ENCODE data around the gene AKR1A1.
A peak's percentile ranks its signal among the peaks of the same experiment; 100 is the strongest.

AKR1A1 gene

DNA sequence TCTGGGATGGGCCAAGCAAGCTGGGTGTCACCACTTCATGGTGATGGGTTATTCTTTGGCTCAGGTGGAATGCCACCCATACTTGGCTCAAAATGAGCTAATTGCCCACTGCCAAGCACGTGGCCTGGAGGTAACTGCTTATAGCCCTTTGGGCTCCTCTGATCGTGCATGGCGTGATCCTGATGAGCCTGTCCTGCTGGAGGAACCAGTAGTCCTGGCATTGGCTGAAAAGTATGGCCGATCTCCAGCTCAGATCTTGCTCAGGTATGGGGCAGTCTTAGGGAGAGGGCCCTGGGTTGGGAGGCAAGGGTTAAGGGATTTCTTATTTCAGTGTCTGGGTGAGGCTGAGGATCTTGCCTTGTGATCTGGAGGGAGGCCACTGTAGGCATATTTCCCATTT lies 17.8 kb downstream of the AKR1A1 start:
- Histone ChIP-seq H3K9ac (no peak overlapping the region; a peak in 1 of 22 replicates), H3K4me3 (no peak overlapping the region), H4K20me1 (peaks cover 21 to 89% (median 49%) of the 10 kb centered on the region in 11 experiments; a peak in 20 of 22 replicates), H3K36me3 (peaks cover 74 to 92% (median 83%) of the 10 kb centered on the region in 11 experiments), H3K4me2 (no peak overlapping the region), H3K27me3 (no peaks in the 10 kb centered on the region), H3K27ac (peak overlapping the region in 2 of 11 experiments; percentile 3 to 10; a peak in 2 of 22 replicates), H3K4me1 (peaks cover 0 to 32% (median 8%) of the 10 kb centered on the region in 10 experiments; a peak in 13 of 20 replicates), H3K9me3 (replicated peaks in 1 of 11) (no peaks in the 10 kb centered on the region)
- TF ChIP-seq Cebpa-rat (IDR thresholded peaks at IDR 0.05) = no peak

DNA sequence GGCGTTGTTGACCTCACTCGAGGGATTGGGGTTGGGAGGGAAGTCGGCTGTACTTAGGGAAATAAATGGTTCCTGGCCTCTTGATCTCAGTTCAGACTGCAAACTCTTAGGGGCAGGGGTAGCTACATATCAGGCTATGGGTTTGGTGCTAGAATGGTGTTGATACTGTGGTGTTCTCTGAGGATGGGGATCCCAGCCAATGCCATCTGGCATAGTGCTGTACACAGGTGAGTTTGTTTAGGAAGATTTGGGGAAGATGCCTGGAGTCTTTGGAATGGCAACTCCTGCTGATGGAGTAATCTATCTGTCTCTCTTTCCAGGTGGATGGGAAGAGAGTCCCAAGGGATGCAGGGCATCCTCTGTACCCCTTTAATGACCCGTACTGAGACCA lies 18.9 kb downstream of the AKR1A1 start:
- Histone ChIP-seq H3K4me3 (no peak overlapping the region), H3K27ac (peak overlapping the region in 2 of 11 experiments; percentile 11 to 27; a peak in 1 of 22 replicates), H4K20me1 (peaks cover 16 to 77% (median 39%) of the 10 kb centered on the region in 11 experiments; a peak in 20 of 22 replicates), H3K27me3 (no peaks in the 10 kb centered on the region), H3K4me2 (no peak overlapping the region), H3K36me3 (peaks cover 62 to 92% (median 72%) of the 10 kb centered on the region in 11 experiments), H3K9ac (peak overlapping the region in 2 of 11 experiments; percentile 3 to 13; a peak in 2 of 22 replicates), H3K9me3 (replicated peaks in 1 of 11) (no peaks in the 10 kb centered on the region), H3K4me1 (peaks cover 0 to 38% (median 18%) of the 10 kb centered on the region in 10 experiments; a peak in 17 of 20 replicates)
- no peak for TF ChIP-seq Cebpa-rat (IDR thresholded peaks at IDR 0.05)

DNA sequence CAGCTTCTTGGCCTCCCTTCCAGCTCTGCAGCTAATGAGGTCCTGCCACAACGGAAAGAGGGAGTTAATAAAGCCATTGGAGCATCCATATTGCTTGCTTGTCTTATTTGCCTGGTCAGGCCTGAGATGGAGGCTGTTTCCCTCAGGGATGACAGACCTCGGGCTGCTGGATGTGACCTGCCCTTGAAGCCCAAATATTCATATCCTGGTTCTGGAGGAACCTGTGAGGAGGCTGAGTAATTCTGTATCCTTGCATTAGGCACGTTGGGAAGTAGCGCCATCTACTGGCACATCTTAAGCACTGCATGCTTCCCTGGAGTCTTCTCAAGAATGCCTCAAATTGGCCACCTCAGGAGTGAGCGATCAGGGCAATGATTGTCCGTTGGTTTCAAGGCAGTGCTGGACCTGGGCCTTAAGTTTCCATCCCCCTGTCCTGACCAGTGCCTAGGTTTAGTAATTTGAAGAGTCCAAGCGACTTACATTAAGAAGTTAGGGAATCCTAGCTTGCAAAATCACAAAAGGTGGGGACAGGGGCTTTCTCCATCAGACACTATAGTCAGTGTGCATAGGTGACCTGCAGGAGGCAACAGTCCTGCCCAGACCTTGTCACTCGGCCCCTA lies 19.4 kb downstream of the AKR1A1 start:
- Histone ChIP-seq H3K4me3 (no peak overlapping the region), H3K4me2 (no peak overlapping the region), H3K27me3 (no peaks in the 10 kb centered on the region), H3K9me3 (replicated peaks in 1 of 11) (no peaks in the 10 kb centered on the region), H4K20me1 (peaks cover 16 to 75% (median 39%) of the 10 kb centered on the region in 11 experiments; a peak in 20 of 22 replicates), H3K9ac (peak overlapping the region in 3 of 11 experiments; percentile 3 to 14 (median 13); a peak in 2 of 22 replicates), H3K27ac (peak overlapping the region in 1 of 11 experiments; percentile 27; a peak in 1 of 22 replicates), H3K36me3 (peaks cover 62 to 91% (median 70%) of the 10 kb centered on the region in 11 experiments), H3K4me1 (peaks cover 3 to 41% (median 23%) of the 10 kb centered on the region in 10 experiments)
- no peak for TF ChIP-seq Cebpa-rat (IDR thresholded peaks at IDR 0.05)

DNA sequence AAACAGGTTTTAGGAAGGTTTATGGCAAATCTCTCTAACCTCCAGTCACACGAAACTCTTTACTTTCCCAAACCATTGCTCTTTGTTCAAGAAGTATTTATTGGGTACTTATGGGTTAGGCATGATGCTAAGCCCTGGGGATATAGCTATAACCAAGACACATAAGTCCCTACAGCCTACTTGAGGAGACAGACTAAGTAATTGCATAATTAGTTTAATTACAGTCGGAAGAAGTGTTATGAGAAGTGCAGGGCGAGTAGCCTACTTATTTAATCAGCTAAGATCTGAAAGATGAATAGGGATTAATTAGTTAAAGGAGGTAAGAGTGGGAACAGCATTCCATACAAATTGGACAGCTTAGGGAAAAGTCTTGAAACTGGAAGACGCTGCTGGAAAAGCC lies 20.0 kb downstream of the AKR1A1 start:
- Histone ChIP-seq H3K36me3 (peaks cover 56 to 86% (median 64%) of the 10 kb centered on the region in 11 experiments), H3K9ac (0 out of 22 replicates have a peak overlapping the region, but pooled peaks of 2 of the 11 experiments have one; percentile 14 to 15), H3K27me3 (no peaks in the 10 kb centered on the region), H3K4me2 (no peak overlapping the region), H4K20me1 (peaks cover 16 to 69% (median 34%) of the 10 kb centered on the region in 11 experiments; a peak in 20 of 22 replicates), H3K4me3 (no peak overlapping the region), H3K4me1 (peaks cover 9 to 46% (median 27%) of the 10 kb centered on the region in 10 experiments), H3K9me3 (replicated peaks in 1 of 11) (no peaks in the 10 kb centered on the region), H3K27ac (peak overlapping the region in 2 of 11 experiments; percentile 9 to 10; a peak in 1 of 22 replicates)
- TF ChIP-seq Cebpa-rat (IDR thresholded peaks at IDR 0.05) = no peak

DNA sequence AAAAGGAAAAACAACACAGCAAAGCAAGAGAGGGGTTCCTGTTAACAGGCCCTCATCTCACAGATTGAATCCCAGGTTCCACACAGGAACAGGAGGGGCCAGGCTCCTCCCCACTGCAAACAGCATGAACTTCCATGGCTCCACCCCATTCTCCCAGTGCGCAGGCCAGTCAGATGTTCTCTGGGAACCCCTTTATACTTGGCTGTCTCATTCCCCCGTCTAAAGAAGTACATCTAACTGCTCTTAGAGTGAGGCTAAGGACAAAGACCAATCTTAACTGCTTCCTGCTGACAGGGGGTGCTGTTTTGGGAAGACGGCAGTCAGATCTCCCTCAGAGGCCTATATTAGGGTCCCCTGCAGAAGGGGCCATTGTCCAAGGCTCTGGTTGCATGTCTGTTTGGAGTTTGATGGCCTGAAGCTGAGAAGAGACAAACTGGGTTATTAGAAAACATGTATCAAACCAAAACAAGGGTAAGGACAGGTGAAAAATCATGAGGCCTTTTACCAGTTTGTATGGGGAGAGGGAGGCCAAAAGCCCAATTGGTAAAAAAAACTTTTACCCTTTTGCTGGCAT lies 22.7 kb downstream of the AKR1A1 start:
- peak overlapping the region in 3 of 11 experiments; percentile 35 to 72 (median 38); a peak in 3 of 22 replicates for H3K27ac ChIP-seq
- peaks cover 25 to 52% (median 37%) of the 10 kb centered on the region in 10 experiments for H3K4me1 ChIP-seq
- H3K36me3 ChIP-seq = peaks cover 29 to 59% (median 38%) of the 10 kb centered on the region in 11 experiments
- H3K4me3 ChIP-seq = no peak overlapping the region
- H3K4me2 ChIP-seq = peak overlapping the region in 1 of 11 experiments; percentile 5; a peak in 1 of 22 replicates
- TF ChIP-seq Cebpa-rat (IDR thresholded peaks at IDR 0.05) = no peak
- H3K9ac ChIP-seq = no peak overlapping the region; a peak in 1 of 22 replicates
- peaks cover 10 to 42% (median 17%) of the 10 kb centered on the region in 11 experiments; a peak in 20 of 22 replicates for H4K20me1 ChIP-seq
- no peaks in the 10 kb centered on the region for H3K9me3 ChIP-seq (replicated peaks in 1 of 11)
- H3K27me3 ChIP-seq = no peaks in the 10 kb centered on the region

DNA sequence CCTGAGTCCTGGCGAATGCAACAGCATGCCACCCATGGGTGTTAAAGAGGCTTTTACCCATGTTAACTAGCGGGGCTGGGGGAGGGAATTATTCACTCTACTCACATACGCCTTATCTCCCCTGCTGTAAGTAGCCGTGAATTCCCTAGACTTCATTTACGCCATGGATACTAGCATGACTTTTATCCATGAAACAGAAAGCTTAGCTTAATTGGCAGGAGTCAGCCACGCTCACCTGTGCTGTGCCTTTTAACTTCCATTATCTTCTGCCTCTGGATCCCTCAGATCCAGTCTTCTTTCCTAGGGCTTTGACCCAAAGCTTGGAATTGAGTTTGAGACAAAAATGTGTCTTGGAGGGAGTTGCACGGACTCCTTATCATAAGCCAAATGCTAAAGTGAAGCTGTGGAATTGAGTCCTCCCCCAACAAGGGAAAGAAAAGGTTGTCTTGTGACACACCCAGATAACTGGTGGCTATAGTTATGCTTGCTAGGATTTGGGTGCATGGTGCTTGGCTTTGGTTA lies 23.5 kb downstream of the AKR1A1 start:
- Histone ChIP-seq H3K9ac (no peak overlapping the region), H4K20me1 (peaks cover 6 to 34% (median 8%) of the 10 kb centered on the region in 11 experiments; a peak in 17 of 22 replicates), H3K4me2 (peak overlapping the region in 3 of 11 experiments; percentile 57 to 76 (median 73); a peak in 3 of 22 replicates), H3K27me3 (no peaks in the 10 kb centered on the region), H3K36me3 (peaks cover 21 to 50% (median 29%) of the 10 kb centered on the region in 11 experiments), H3K4me1 (peaks cover 25 to 52% (median 42%) of the 10 kb centered on the region in 10 experiments), H3K4me3 (no peak overlapping the region), H3K27ac (peak overlapping the region in 5 of 11 experiments; percentile 69 to 76 (median 72); a peak in 5 of 22 replicates), H3K9me3 (replicated peaks in 1 of 11) (no peaks in the 10 kb centered on the region)
- no peak for TF ChIP-seq Cebpa-rat (IDR thresholded peaks at IDR 0.05)

DNA sequence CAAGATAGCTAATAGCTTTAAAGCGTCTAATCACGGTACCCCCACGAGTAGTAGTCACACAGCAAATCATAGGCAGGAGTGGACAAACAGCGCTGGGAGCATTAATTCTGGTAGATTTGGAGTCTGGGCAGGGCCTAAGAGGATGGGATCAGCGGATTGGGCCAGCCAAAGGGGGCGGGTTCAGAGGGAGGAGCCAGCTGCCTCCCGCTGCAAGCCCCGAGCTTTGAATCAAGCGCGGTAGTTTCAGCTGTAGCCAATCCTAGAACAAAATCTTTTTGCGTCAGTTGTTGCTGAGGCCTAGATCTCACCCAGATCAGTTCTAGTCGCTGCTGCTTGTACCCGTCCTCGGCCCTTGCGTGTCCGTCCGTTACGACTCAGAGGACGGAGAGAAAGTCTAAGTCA lies 32.6 kb downstream of the AKR1A1 start:
- Histone ChIP-seq H4K20me1 (peaks cover 27 to 43% (median 36%) of the 10 kb centered on the region in 11 experiments), H3K4me1 (peaks cover 42 to 64% (median 53%) of the 10 kb centered on the region in 10 experiments), H3K27me3 (no peaks in the 10 kb centered on the region), H3K9me3 (replicated peaks in 1 of 11) (no peaks in the 10 kb centered on the region; a peak in 1 of 22 replicates), H3K4me2 (peak overlapping the region; percentile 73 to 100 (median 85)), H3K4me3 (peak overlapping the region; percentile 84 to 99 (median 96)), H3K36me3 (peaks cover 0 to 24% (median 13%) of the 10 kb centered on the region in 11 experiments; a peak in 13 of 22 replicates), H3K9ac (peak overlapping the region; percentile 80 to 99 (median 96); a peak in 21 of 22 replicates), H3K27ac (peak overlapping the region; percentile 49 to 99 (median 95); a peak in 21 of 22 replicates)
- TF ChIP-seq Cebpa-rat (IDR thresholded peaks at IDR 0.05) = no peak

DNA sequence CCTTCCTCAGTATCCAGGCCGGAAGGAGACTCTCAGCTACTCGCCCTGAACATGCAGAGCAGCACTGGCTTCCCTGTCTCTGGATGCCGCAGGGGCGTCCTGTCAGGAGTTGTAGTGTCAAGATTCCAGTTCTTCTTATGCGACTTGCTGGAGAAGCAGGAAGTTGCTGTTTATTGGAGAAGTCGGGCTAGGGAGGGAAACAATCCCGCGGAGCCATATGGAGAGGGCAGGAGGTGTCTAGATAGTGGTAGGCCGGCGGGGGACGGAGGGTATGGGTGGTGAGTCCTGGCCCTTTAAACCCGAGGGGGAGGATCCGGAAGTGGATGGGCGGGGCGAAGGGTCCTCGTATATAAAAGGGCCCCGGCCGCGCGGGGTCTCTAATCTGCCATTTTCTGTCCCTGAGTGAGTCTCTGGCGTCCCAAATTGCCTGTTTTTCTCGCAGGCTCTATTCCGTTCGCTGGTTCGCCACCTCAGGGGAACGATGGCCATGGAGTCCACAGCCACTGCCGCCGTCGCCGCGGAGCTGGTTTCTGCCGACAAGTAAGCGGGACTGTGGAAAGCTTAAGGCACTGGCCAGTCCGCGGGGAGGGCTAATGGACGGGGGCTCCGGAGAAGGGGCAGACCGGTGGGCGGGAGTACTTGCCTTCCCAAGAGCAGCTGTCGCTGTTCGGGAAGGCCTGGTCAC lies 33.2 kb downstream of the AKR1A1 start, which contains the start of gene NASP:
Gene NASP, plus strand, starts transcription at position 376 of the 685 bp plus-strand sequence. Its CDS starts 106 bp downstream, at position 482.
- peak within 1 kb of the TSS; percentile 49 to 99 (median 95); a peak in 21 of 22 replicates for H3K27ac ChIP-seq
- H3K4me2 ChIP-seq = peak within 1 kb of the TSS; percentile 84 to 100 (median 99)
- H3K9ac ChIP-seq = peak within 1 kb of the TSS; percentile 80 to 99 (median 96)
- H3K27me3 ChIP-seq = no peaks in the 10 kb centered on the region
- peaks cover 28 to 48% (median 42%) of the 10 kb centered on the region in 11 experiments for H4K20me1 ChIP-seq
- peaks cover 42 to 59% (median 51%) of the 10 kb centered on the region in 10 experiments for H3K4me1 ChIP-seq
- peaks cover 0 to 30% (median 18%) of the 10 kb centered on the region in 11 experiments; a peak in 15 of 22 replicates for H3K36me3 ChIP-seq
- TF ChIP-seq Cebpa-rat (IDR thresholded peaks at IDR 0.05) = no peak
- H3K9me3 ChIP-seq (replicated peaks in 1 of 11) = no peaks in the 10 kb centered on the region; a peak in 1 of 22 replicates
- H3K4me3 ChIP-seq = peak within 1 kb of the TSS; percentile 84 to 99 (median 96)
